GM21526 (cell line): Measurements from ENCODE around the gene SRF.
A peak's percentile ranks its signal among the peaks of the same experiment; 100 is the strongest.

Source experiments
- ATAC-seq: cut with Tn5 transposase; IDR thresholded peaks from one replicate; pipeline ENCODE4 v1.9.1; 2021; ENCODE audit warnings: moderate library complexity; ENCODE audit not compliant: unreplicated experiment, low FRiP score

Gene SRF

GRCh38 chr6:43181621-43181941, 10.5 kb downstream of the SRF start:
- no peak for ATAC-seq

DNA sequence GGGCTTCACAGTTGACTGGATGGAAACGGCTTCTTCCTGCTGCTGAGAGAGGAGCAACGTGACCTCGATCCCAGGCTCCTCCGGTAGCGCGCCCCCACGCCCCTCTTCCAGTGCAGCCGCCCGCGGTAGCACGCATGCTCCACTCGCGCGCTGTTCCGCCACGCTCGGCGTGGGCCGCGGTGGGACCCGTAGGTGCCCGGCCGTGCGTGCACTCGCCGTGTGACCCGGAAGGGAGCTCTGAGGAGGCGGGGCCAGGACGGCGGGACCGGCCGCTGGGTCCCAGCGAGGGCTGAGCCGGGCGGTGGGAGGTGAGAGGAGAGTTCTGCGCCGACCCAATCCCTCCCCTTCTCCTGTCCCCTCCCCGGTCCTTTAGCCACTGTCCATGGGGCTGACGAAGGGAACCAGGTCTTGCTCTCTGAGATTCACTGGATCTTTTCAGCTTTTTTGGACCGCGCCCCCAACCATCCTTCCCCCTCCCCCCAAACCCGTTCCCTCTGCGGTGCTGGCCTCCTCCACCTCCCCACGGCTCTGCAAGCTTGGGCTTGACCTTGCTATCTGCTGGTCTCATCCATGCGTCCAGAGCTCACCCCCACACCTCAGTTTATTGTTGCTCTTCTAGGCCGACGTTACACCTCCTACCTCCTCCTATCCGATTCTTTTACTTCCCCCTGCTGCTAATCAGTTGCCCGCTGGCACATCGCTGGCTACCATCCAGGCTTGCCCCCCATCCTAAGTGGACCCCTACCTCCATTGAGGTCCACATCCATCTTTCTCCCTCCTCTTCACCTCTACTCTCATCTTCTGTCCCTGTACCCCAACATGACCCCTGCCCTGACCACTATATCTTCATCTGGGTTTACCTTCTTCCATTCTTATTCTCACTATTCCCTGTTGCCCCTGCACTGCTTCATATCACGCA, 11.1 kb downstream of the SRF start, which contains the start of gene CUL9:
TSS of gene CUL9 (plus strand) at position 255 of the 919 bp plus-strand sequence. CDS start 2,115 bp downstream, outside the sequence.
- ATAC-seq: peak; percentile 85

- ATAC-seq: no peak
These were observed 12.4 kb downstream of the SRF start for GRCh38 chr6:43183441-43183840.

GRCh38 chr6:43184268-43184985, 13.4 kb downstream of the SRF start:
- ATAC-seq: no peak

GRCh38 chr6:43185391-43185985, 14.4 kb downstream of the SRF start:
- ATAC-seq: no peak

- no peak for ATAC-seq
These were observed 14.9 kb downstream of the SRF start for GRCh38 chr6:43186019-43186418.

DNA sequence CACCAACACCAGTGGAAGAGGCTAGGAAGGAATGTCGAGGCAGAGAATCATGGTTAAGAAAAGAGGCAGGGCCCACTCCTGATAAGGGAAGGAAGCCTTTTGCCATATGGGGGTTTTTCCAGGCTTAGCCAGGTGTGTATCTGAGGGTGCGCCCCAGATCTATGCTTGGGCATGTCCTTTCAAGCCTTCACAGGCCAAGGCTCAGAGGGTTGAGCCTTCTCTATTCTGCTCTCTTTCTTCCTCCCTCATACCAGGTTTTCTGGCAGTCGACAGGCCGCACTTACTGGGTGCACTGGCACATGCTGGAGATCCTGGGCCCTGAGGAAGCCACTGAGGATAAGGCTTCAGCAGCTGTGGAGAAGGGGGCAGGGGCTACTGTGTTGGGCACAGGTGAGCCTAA, 15.6 kb downstream of the SRF start:
- no peak for ATAC-seq

GRCh38 chr6:43187821-43188220, 16.8 kb downstream of the SRF start:
- no peak for ATAC-seq

GRCh38 chr6:43188426-43188825, 17.4 kb downstream of the SRF start:
- no peak for ATAC-seq

- no peak for ATAC-seq
These were observed 18.8 kb downstream of the SRF start for GRCh38 chr6:43189776-43190304.

- no peak for ATAC-seq
These were observed 21.8 kb downstream of the SRF start for GRCh38 chr6:43192911-43193310.

DNA sequence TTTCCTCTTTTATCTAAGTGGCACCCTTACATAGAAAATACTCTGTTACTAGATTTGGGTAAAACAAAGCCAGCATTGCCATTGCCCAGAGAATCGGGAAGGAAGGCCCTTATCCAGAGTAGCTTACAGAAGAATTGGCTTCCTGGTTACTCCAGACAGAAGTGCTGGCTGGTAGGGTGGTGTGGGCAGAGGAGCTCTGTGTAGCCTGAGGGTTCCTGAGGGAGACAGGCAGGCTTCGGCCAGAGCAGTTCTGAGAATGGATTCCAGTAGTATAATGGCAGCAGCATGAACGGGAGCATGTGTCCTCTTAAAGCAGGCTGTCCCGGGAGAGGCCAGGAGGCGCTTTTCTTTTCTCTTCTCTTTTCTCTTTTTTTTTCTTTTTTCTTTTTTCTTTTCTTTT, 22.9 kb downstream of the SRF start:
- no peak for ATAC-seq

DNA sequence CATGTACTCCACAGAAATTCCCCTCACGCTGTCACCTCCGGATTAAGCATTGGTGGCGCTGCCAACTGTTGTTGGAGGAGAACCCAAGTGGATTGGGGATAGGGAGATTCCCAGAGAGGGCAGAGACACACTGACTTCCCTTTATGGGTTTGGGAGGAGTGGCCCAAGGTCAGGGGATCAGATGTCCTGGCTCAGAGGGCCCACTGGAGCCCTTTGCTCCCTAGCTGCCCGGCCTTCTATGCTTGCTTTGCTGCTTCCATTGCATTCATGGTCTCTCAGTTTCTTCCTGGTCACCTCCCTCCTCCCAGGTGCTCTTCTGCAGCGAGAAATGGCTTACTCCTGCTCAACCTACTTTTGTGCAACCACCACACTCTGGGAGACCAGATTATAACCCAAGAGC, 25.3 kb downstream of the SRF start:
- no peak for ATAC-seq

DNA sequence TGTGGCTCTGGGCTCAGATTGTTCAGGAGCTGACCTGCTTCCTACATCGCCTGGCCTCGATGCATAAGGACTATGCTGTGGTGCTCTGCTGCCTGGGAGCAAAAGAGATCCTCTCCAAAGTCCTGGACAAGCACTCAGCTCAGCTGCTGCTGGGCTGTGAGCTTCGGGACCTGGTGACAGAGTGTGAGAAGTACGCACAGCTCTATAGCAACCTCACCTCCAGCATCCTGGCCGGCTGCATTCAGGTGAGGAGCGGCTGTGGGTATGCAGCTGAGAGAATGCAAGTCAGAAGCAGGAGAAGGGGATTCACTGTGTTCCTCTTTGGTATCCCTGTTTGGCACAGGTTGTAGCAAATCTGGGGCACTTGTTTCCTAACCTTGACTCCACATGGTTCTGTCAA, 28.8 kb downstream of the SRF start:
- no peak for ATAC-seq

DNA sequence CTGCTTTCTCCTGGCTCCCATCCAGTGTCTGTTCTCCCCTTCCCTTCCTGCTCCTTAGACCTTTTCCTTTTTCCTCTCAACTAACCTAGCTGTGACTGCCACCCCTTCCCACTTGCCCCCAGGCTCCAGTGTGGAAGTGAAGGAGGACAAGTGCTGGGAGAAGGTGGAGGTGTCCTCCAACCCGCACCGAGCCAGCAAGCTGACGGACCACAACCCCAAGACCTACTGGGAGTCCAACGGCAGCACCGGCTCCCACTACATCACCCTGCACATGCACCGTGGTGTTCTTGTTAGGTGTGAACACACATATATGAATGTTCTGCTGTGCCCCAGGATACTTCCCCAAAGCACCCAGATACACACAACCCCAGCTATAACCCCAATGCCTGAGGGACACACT, 29.5 kb downstream of the SRF start:
- no peak for ATAC-seq

- no peak for ATAC-seq
These were observed 31.4 kb downstream of the SRF start for GRCh38 chr6:43202451-43202850.

DNA sequence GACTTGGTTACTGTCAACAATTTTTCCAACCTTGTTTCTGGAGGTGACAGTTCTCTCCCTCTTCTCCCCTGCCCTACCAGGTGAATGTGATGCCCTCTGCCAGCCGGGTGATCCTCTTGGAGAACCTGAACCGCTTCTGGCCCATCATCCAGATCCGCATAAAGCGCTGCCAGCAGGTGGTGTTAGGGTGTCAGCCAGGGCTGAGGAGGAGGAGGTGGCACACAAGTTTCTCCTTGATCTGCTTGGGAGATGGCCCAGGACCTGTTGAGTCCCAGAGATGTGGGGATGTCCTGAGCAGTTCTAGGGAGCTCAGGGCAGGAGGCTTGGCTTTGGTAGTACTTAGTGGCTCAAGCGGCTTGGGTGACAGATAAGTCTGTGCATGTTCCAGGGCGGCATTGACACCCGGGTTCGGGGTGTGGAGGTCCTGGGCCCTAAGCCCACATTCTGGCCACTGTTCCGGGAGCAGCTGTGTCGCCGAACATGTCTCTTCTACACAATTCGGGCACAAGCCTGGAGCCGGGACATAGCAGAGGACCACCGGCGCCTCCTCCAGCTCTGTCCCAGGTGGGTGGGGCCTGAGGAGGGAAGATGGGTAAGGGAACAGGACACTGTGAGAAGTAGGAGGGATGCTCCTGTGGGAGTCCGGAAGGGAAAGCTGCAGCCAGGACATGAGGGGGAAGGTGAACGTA, 32.1 kb downstream of the SRF start:
- ATAC-seq: no peak

DNA sequence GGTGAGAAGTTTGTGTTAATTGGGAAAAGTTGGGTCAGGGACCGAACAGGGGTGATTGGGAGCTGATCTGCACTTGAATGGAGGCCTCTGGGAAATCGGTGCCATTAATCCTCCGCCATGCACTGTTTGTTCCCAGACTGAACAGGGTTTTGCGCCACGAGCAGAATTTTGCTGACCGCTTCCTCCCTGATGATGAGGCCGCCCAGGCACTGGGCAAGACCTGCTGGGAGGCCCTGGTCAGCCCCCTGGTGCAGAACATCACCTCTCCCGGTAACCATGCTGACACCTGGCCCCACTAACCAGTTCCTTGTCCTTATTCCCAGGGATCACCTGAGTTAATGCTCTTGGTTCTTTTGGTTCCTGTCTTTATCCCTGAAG, 32.6 kb downstream of the SRF start:
- ATAC-seq: no peak

- no peak for ATAC-seq
These were observed 33.4 kb downstream of the SRF start for GRCh38 chr6:43204271-43205105.

- no peak for ATAC-seq
These were observed 34.8 kb downstream of the SRF start for GRCh38 chr6:43205849-43206248.
